Activated CD4-positive, alpha-beta T cell treated with anti-CD3 and anti-CD28 coated beads, Interleukin-2, amount 50 U/mL, for 16 hours (primary cell): ENCODE data around the gene NXT1.
A peak's percentile ranks its signal among the peaks of the same experiment; 100 is the strongest.

ENCODE experiments used
- DNase-seq: peaks from one replicate; pipeline ENCODE4 v3.0.0-alpha.2; 2020

Gene NXT1

GRCh38 chr20:23361476-23362391 is 11.1 kb downstream of the NXT1 start, which contains the start of gene GZF1:
Gene GZF1, plus strand, starts transcription at chr20:23362182. Its CDS starts 2,202 bp downstream, at chr20:23364384.
- DNase-seq = peak; percentile 98

- peak; percentile 32 for DNase-seq
These were observed 12.0 kb downstream of the NXT1 start for GRCh38 chr20:23362392-23363256.

GRCh38 chr20:23363257-23363649 is 12.7 kb downstream of the NXT1 start:
- no peak for DNase-seq

GRCh38 chr20:23365390-23366165 is 15.0 kb downstream of the NXT1 start:
- DNase-seq = no peak

- DNase-seq = peak; percentile 57
These were observed 15.8 kb downstream of the NXT1 start for GRCh38 chr20:23366384-23366783.

- DNase-seq = peak; percentile 47
These were observed 17.2 kb downstream of the NXT1 start for GRCh38 chr20:23367770-23368169.

GRCh38 chr20:23368316-23369071 is 17.9 kb downstream of the NXT1 start:
- DNase-seq = no peak

- no peak for DNase-seq
These were observed 18.7 kb downstream of the NXT1 start for GRCh38 chr20:23369072-23369823.

GRCh38 chr20:23370274-23370673 is 19.7 kb downstream of the NXT1 start:
- DNase-seq = no peak

- no peak for DNase-seq
These were observed 20.3 kb downstream of the NXT1 start for GRCh38 chr20:23370873-23371272.

GRCh38 chr20:23371496-23371895 is 20.9 kb downstream of the NXT1 start:
- no peak for DNase-seq

GRCh38 chr20:23374441-23374840 is 23.9 kb downstream of the NXT1 start:
- no peak for DNase-seq

GRCh38 chr20:23375827-23376226 is 25.2 kb downstream of the NXT1 start:
- no peak for DNase-seq

GRCh38 chr20:23379772-23380171 is 29.2 kb downstream of the NXT1 start:
- DNase-seq = no peak

- no peak for DNase-seq
These were observed 31.3 kb downstream of the NXT1 start for GRCh38 chr20:23381876-23382275.

GRCh38 chr20:23386304-23387117 is 35.9 kb downstream of the NXT1 start:
- DNase-seq = no peak

- no peak for DNase-seq
These were observed 36.5 kb downstream of the NXT1 start for GRCh38 chr20:23387118-23387443.

GRCh38 chr20:23390091-23390774 is 39.6 kb downstream of the NXT1 start:
- DNase-seq = no peak

GRCh38 chr20:23391707-23392310 is 41.2 kb downstream of the NXT1 start:
- no peak for DNase-seq
